ENCODE results near the gene LASP1NB. TPM values are rescaled to one million over a fixed set of nuclear protein-coding genes. Genes with fewer than 3 reads are reported as not detected.
A peak's percentile ranks its signal among the peaks of the same experiment; 100 is the strongest.
"Not testable (repeated sequence)": the region's sequence is repeated elsewhere in the genome, so short reads cannot be mapped to it uniquely, and the experiment has no call there.

Gene LASP1NB

DNA sequence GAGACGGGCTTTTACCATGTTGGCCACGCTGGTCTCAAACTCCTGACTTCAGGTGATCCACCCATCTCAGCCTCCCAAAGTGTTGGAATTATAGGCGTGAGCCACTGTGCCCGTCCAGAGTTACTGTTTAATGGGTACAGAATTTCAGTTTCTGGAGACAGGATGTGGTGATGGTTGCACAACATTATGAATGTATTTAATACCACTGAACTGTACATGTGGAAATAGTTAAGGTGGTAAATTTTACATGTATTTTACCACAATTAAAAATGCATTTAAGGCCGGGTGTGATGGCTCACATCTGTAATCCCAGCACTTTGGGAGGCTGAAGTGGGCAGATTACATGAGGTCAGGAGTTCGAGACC is 50.8 kb downstream of the LASP1NB start:
- peak in 1 of 35 experiments; percentile 22 for DNase-seq
- H3K9me3 ChIP-seq; H3K27me3 ChIP-seq (replicated peaks in 1 of 2; ENCODE audit: control insufficient read depth in 2 of 2, extremely low read depth in 1 of 2, insufficient read depth in 2 of 2, low read length in 1 of 2); H3K4me3 Mint-ChIP-seq; H3K27ac Mint-ChIP-seq; H3K36me3 ChIP-seq (ENCODE audit: control insufficient read depth in 2 of 2, extremely low read depth in 1 of 2, insufficient read depth in 1 of 2, low read length in 1 of 2); H3K27ac ChIP-seq (ENCODE audit: low read length); H3K4me3 ChIP-seq (ENCODE audit: control insufficient read depth in 1 of 2, extremely low read depth in 1 of 2, low read length in 1 of 2); H3K36me3 Mint-ChIP-seq; H3K9me3 Mint-ChIP-seq; H3K4me1 Mint-ChIP-seq; H3K27me3 Mint-ChIP-seq: not testable (repeated sequence)
- H3K4me1 ChIP-seq (ENCODE audit: control insufficient read depth in 1 of 2, extremely low read depth in 1 of 2, insufficient read depth in 2 of 2, low read length in 2 of 2): peaks cover 0 to 11% of the 10 kb centered on the region in 2 experiments
- POLR2A ChIA-PET: interaction anchor here in 1 of 2 donors (0.6 kb wide), 1 partner anchor 64 kb away, joined by 5 read pairs; no protein-coding TSS in a partner anchor
- WGBS (ENCODE audit: insufficient coverage): no CpG with 5 or more reads among the region's 6 CpGs
- ATAC-seq (replicated peaks in 1 of 4): peak in 1 of 4 experiments; percentile 56
- CTCF ChIA-PET: interaction anchor here (0.6 kb wide), 3 partner anchors 25 to 270 kb away, joined by 3 to 11 read pairs (median 5); no protein-coding TSS in a partner anchor

- CTCF ChIA-PET: interaction anchor here (0.6 to 1.1 kb wide), 3 partner anchors 116 to 186 kb away, joined by 3 to 5 read pairs (median 3); no protein-coding TSS in a partner anchor
- H3K4me3 Mint-ChIP-seq: peak overlapping the region in 1 of 3 donors; percentile 28
- POLR2A ChIA-PET: no interaction called here
- H3K9me3 Mint-ChIP-seq: no peaks in the 10 kb centered on the region
- H3K9me3 ChIP-seq: no peaks in the 10 kb centered on the region
- peaks cover 4 to 11% (median 8%) of the 10 kb centered on the region in 3 donors for H3K4me1 Mint-ChIP-seq
- no peak overlapping the region for H3K27ac ChIP-seq (ENCODE audit: low read length)
- ATAC-seq (replicated peaks in 1 of 4) (no peak), DNase-seq (no peak)
- no peaks in the 10 kb centered on the region for H3K27me3 Mint-ChIP-seq
- no peaks in the 10 kb centered on the region for H3K27me3 ChIP-seq (replicated peaks in 1 of 2; ENCODE audit: control insufficient read depth in 2 of 2, extremely low read depth in 1 of 2, insufficient read depth in 2 of 2, low read length in 1 of 2)
- H3K36me3 Mint-ChIP-seq: no peaks in the 10 kb centered on the region
- H3K27ac Mint-ChIP-seq: no peak overlapping the region
- H3K4me1 ChIP-seq (ENCODE audit: control insufficient read depth in 1 of 2, extremely low read depth in 1 of 2, insufficient read depth in 2 of 2, low read length in 2 of 2): peaks cover 0 to 11% of the 10 kb centered on the region in 2 experiments
- no CpG with 5 or more reads among the region's 4 CpGs for WGBS (ENCODE audit: insufficient coverage)
- H3K36me3 ChIP-seq (ENCODE audit: control insufficient read depth in 2 of 2, extremely low read depth in 1 of 2, insufficient read depth in 1 of 2, low read length in 1 of 2): no peaks in the 10 kb centered on the region
- no peak overlapping the region for H3K4me3 ChIP-seq (ENCODE audit: control insufficient read depth in 1 of 2, extremely low read depth in 1 of 2, low read length in 1 of 2)
Measured at GRCh38 chr17:38978180-38978579, 52.8 kb downstream of the LASP1NB start.

Other genes starting within 250 kb of the LASP1NB start
- gene MLLT6, start 220.3 kb upstream of the LASP1NB start, total RNA-seq: 100 to 1,000 TPM; 412 to 506 (median 480) TPM
- gene CISD3, start 195.3 kb upstream of the LASP1NB start, total RNA-seq: 10 to 100 TPM; 10.7 to 21.5 (median 17.7) TPM
- under 1 TPM in 3 of 5 donors, not detected in 2; 0.28 to 0.69 (median 0.53) TPM for gene PCGF2, start 177.3 kb upstream of the LASP1NB start, total RNA-seq
- gene PSMB3, start 172.9 kb upstream of the LASP1NB start, total RNA-seq: 100 to 1,000 TPM in 3 of 5 donors, 10 to 100 TPM in 2; 81.2 to 116 (median 104) TPM
- gene PIP4K2B, start 126.1 kb upstream of the LASP1NB start, total RNA-seq: 10 to 100 TPM; 36.4 to 60.3 (median 52.6) TPM
- gene CWC25, start 100.3 kb upstream of the LASP1NB start, total RNA-seq: 10 to 100 TPM; 31.5 to 45.8 (median 44.3) TPM
- gene RPL23, start 71.9 kb upstream of the LASP1NB start, total RNA-seq: 1,000 to 10,000 TPM; 1,638 to 2,124 (median 1,743) TPM
- 100 to 1,000 TPM in 4 of 5 donors, 10 to 100 TPM in 1; 97.2 to 157 (median 122) TPM for gene LASP1, start 55.6 kb upstream of the LASP1NB start, total RNA-seq
- gene FBXO47, start 41.8 kb downstream of the LASP1NB start, total RNA-seq: not detected
- gene PLXDC1, start 226.0 kb downstream of the LASP1NB start, total RNA-seq: 10 to 100 TPM in 3 of 5 donors, 1 to 10 TPM in 2; 6.3 to 74.9 (median 13.9) TPM
- gene ARL5C, start 240.5 kb downstream of the LASP1NB start, total RNA-seq: under 1 TPM in 1 of 5 donors, not detected in 4; 0.90 TPM

All from T-cell (primary cell).